GM12892 (cell line): Measurements from ENCODE around the gene PHC2.

ENCODE experiments used
- POLR2A ChIP-seq: IDR thresholded peaks from 2 replicates; pipeline ENCODE4 v1.6.1; 2011; ENCODE audit warnings: low read depth, low read length, control low read depth
- TAF1 ChIP-seq: IDR thresholded peaks from 2 replicates; pipeline ENCODE4 v1.6.1; 2011; ENCODE audit warnings: low read depth, mild to moderate bottlenecking, control low read depth, low read length, borderline replicate concordance

DNA sequence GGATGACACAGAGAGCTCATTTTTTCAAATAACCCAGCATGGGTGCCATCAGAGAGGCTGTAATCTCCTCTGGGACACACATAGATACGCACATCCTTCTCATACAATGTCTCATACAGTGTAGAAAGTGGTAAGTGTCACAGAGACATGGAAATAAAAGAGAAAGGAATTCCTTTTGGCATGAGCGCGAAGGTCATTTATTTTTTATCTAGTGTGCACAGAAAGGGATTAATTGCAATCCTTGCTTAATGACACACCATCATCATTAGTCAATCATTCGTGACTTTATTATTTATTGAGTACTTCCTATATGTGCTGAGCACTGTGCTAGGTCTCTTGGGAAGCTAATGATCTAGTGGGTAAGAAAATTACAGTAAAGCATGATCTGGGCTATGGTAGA is 46.6 kb upstream of the PHC2 start:
- TF ChIP-seq TAF1 = no peak
- no peak for TF ChIP-seq POLR2A
